Thyroid gland (tissue), 4 donors: ENCODE data around the gene CBFA2T3.

ENCODE experiments used
- POLR2A ChIP-seq, 2 donors: fragments of 450-650 bp; IDR thresholded peaks; one replicate each; pipeline ENCODE4 v1.6.1; 2017; ENCODE audit warnings: antibody characterized with exemption in 2 of 2, mild to moderate bottlenecking in 2 of 2, moderate library complexity in 1 of 2
- TF ChIP-seq, protein P1 (sequence below), 6 experiments: fragments of 200-600 bp in 3 of 6; fragments of 450-650 bp in 3 of 6; sonication (generic) in 3 of 6; IDR thresholded peaks; one replicate each; pipeline ENCODE4 v1.5.1; 2016 to 2019; ENCODE audit warnings: antibody characterized with exemption in 6 of 6, mild to moderate bottlenecking in 2 of 6, inconsistent platforms in 1 of 6, moderate library complexity in 1 of 6

DNA sequence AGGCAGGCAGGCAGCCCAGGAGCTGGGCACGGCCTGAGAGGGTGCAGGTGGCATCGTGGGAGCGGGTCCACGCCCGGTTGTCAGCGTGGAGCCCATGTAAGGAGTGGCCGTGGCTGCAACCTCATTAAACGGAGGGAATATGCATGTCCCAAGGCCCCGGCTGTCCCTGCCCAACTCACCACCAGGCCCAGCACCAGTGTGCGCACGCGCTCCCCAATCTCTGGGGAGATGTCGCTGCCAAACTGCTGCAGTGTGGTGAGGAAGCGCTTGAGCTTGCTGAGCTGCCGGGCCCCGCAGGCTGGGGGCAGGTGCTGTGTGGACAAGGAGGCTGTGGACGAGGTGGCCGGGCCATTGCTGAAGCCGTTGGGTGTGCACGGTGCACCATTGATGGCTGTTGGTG is 84.9 kb downstream of the CBFA2T3 start:
- TF ChIP-seq POLR2A (IDR thresholded peaks at IDR 0.05), result no peak
- TF ChIP-seq, protein P1, sequence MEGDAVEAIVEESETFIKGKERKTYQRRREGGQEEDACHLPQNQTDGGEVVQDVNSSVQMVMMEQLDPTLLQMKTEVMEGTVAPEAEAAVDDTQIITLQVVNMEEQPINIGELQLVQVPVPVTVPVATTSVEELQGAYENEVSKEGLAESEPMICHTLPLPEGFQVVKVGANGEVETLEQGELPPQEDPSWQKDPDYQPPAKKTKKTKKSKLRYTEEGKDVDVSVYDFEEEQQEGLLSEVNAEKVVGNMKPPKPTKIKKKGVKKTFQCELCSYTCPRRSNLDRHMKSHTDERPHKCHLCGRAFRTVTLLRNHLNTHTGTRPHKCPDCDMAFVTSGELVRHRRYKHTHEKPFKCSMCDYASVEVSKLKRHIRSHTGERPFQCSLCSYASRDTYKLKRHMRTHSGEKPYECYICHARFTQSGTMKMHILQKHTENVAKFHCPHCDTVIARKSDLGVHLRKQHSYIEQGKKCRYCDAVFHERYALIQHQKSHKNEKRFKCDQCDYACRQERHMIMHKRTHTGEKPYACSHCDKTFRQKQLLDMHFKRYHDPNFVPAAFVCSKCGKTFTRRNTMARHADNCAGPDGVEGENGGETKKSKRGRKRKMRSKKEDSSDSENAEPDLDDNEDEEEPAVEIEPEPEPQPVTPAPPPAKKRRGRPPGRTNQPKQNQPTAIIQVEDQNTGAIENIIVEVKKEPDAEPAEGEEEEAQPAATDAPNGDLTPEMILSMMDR (IDR thresholded peaks at IDR 0.05), result no peak
